SJSA1 (cell line): ENCODE results near the gene GPX1. TPM values are rescaled to one million over a fixed set of nuclear protein-coding genes. Genes with fewer than 3 reads are reported as not detected.
"Not testable (repeated sequence)": the region's sequence is repeated elsewhere in the genome, so short reads cannot be mapped to it uniquely, and the experiment has no call there.

Source experiments
- DNase-seq, 2 experiments: peaks; one replicate each; pipeline ENCODE4 v3.0.0-alpha.2; 2015 to 2020; ENCODE audit warnings: low spot score in 2 of 2, low read depth in 1 of 2
- H3K27ac ChIP-seq: fragments of 250-450 bp; sonication (Bioruptor Pico); 2 replicates; pipeline ENCODE4 v1.5.1; 2020; ENCODE audit warnings: mild to moderate bottlenecking, moderate library complexity
- H3K27me3 ChIP-seq: fragments of 250-450 bp; sonication (Bioruptor Pico); replicated peaks from 2 replicates; pipeline ENCODE4 v1.5.1; 2020; ENCODE audit warnings: mild to moderate bottlenecking, moderate library complexity
- H3K36me3 ChIP-seq: fragments of 250-450 bp; sonication (Bioruptor Pico); 2 replicates; pipeline ENCODE4 v1.5.1; 2020; ENCODE audit warnings: mild to moderate bottlenecking
- H3K4me1 ChIP-seq: fragments of 250-450 bp; sonication (Bioruptor Pico); replicated peaks from 2 replicates; pipeline ENCODE4 v1.6.1; 2021; ENCODE audit warnings: mild to moderate bottlenecking
- H3K4me3 ChIP-seq: fragments of 250-450 bp; sonication (Bioruptor Pico); 2 replicates; pipeline ENCODE4 v1.5.1; 2020; ENCODE audit warnings: mild to moderate bottlenecking
- H3K9me3 ChIP-seq: fragments of 250-450 bp; sonication (Bioruptor Pico); replicated peaks from 2 replicates; pipeline ENCODE4 v1.5.1; 2020; ENCODE audit warnings: mild to moderate bottlenecking
- total RNA-seq: library from RNA; depleted of rRNA; stranded (reverse); fragments of >200 nt; shearing (Covaris generic); gene quantifications from 2 replicates; pipeline ENCODE4 v1.2.3, GENCODE V29; 2014

Gene GPX1
- total RNA-seq, 1 experiment from 2014 or later, result 226 TPM

GRCh38 chr3:49349348-49350114 is 8.6 kb downstream of the GPX1 start:
- no peak for DNase-seq
- Histone ChIP-seq H3K4me3 (no peak overlapping the region), H3K4me1 (peaks cover 54% of the 10 kb centered on the region), H3K9me3 (no peaks in the 10 kb centered on the region), H3K27me3 (no peaks in the 10 kb centered on the region), H3K27ac (no peak overlapping the region), H3K36me3 (0 out of 2 replicates have a peak, but pooled peaks cover 2% of the 10 kb centered on the region)

GRCh38 chr3:49348361-49348760 is 9.8 kb downstream of the GPX1 start:
- H3K36me3 ChIP-seq, H3K27ac ChIP-seq, H3K4me3 ChIP-seq, H3K27me3 ChIP-seq, DNase-seq, H3K9me3 ChIP-seq: not testable (repeated sequence)
- peaks cover 60% of the 10 kb centered on the region for H3K4me1 ChIP-seq

- Histone ChIP-seq H3K27ac (peak overlapping the region; percentile 49), H3K9me3 (no peaks in the 10 kb centered on the region), H3K4me3 (no peak overlapping the region), H3K4me1 (peaks cover 49% of the 10 kb centered on the region), H3K27me3 (no peaks in the 10 kb centered on the region), H3K36me3 (no peaks in the 10 kb centered on the region)
- no peak for DNase-seq
These were observed 11.3 kb downstream of the GPX1 start for GRCh38 chr3:49346797-49347251.

- peaks cover 52% of the 10 kb centered on the region for H3K4me1 ChIP-seq
- no peak overlapping the region for H3K4me3 ChIP-seq
- H3K27ac ChIP-seq, result no peak overlapping the region
- H3K36me3 ChIP-seq, result 0 out of 2 replicates have a peak, but pooled peaks cover 3% of the 10 kb centered on the region
- no peaks in the 10 kb centered on the region for H3K27me3 ChIP-seq
- no peak for DNase-seq
- no peaks in the 10 kb centered on the region for H3K9me3 ChIP-seq
These were observed 15.0 kb downstream of the GPX1 start for GRCh38 chr3:49343163-49343562.

GRCh38 chr3:49341996-49342395 is 16.2 kb downstream of the GPX1 start:
- H3K36me3 ChIP-seq, result peaks cover 8% of the 10 kb centered on the region
- H3K4me3 ChIP-seq, result no peak overlapping the region
- H3K9me3 ChIP-seq, result no peaks in the 10 kb centered on the region
- no peak overlapping the region for H3K27ac ChIP-seq
- no peak for DNase-seq
- H3K27me3 ChIP-seq, result no peaks in the 10 kb centered on the region
- H3K4me1 ChIP-seq, result peaks cover 46% of the 10 kb centered on the region

GRCh38 chr3:49339941-49340800 is 18.0 kb downstream of the GPX1 start, which contains the start of gene USP4:
TSS of gene USP4 (minus strand) at chr3:49340053. CDS start at chr3:49340024, 29 bp downstream.
- peak; percentile 86 to 88 for DNase-seq
- no peaks in the 10 kb centered on the region for H3K9me3 ChIP-seq
- peak within 1 kb of the TSS; percentile 67 for H3K4me3 ChIP-seq
- H3K36me3 ChIP-seq, result peaks cover 23% of the 10 kb centered on the region
- H3K4me1 ChIP-seq, result peaks cover 31% of the 10 kb centered on the region
- no peaks in the 10 kb centered on the region for H3K27me3 ChIP-seq
- peak within 1 kb of the TSS; percentile 80 for H3K27ac ChIP-seq

- no peaks in the 10 kb centered on the region for H3K9me3 ChIP-seq
- no peak for DNase-seq
- no peaks in the 10 kb centered on the region for H3K27me3 ChIP-seq
- H3K36me3 ChIP-seq, result peaks cover 29% of the 10 kb centered on the region
- peak overlapping the region; percentile 80 for H3K27ac ChIP-seq
- peak overlapping the region; percentile 67 for H3K4me3 ChIP-seq
- peaks cover 25% of the 10 kb centered on the region for H3K4me1 ChIP-seq
These were observed 18.6 kb downstream of the GPX1 start for GRCh38 chr3:49339581-49339940.

- H3K27ac ChIP-seq, result no peak overlapping the region
These were observed 24.1 kb downstream of the GPX1 start for GRCh38 chr3:49333916-49334633.

GRCh38 chr3:49333091-49333490 is 25.1 kb downstream of the GPX1 start:
- H3K9me3 ChIP-seq, result no peaks in the 10 kb centered on the region

More at GRCh38 chr3:49333916-49334633, 24.1 kb downstream of the GPX1 start:
- peaks cover 75% of the 10 kb centered on the region for H3K36me3 ChIP-seq
- no peaks in the 10 kb centered on the region for H3K27me3 ChIP-seq
- peaks cover 4% of the 10 kb centered on the region for H3K4me1 ChIP-seq
- H3K9me3 ChIP-seq, result no peaks in the 10 kb centered on the region
- H3K4me3 ChIP-seq, result no peak overlapping the region
- DNase-seq, result no peak

GRCh38 chr3:49329186-49329585 is 29.0 kb downstream of the GPX1 start:
- Histone ChIP-seq H3K36me3 (peaks cover 80% of the 10 kb centered on the region), H3K27me3 (no peaks in the 10 kb centered on the region), H3K4me1 (no peaks in the 10 kb centered on the region), H3K4me3 (no peak overlapping the region), H3K9me3 (no peaks in the 10 kb centered on the region), H3K27ac (no peak overlapping the region)
- no peak for DNase-seq

More at GRCh38 chr3:49333091-49333490, 25.1 kb downstream of the GPX1 start:
- peaks cover 78% of the 10 kb centered on the region for H3K36me3 ChIP-seq
- H3K27ac ChIP-seq, result no peak overlapping the region
- no peaks in the 10 kb centered on the region for H3K27me3 ChIP-seq
- no peaks in the 10 kb centered on the region for H3K4me1 ChIP-seq
- no peak overlapping the region for H3K4me3 ChIP-seq
- DNase-seq, result no peak

- H3K27ac ChIP-seq, H3K4me3 ChIP-seq, H3K4me1 ChIP-seq, H3K27me3 ChIP-seq, DNase-seq, H3K9me3 ChIP-seq: not testable (repeated sequence)
- peaks cover 81% of the 10 kb centered on the region for H3K36me3 ChIP-seq
These were observed 29.8 kb downstream of the GPX1 start for GRCh38 chr3:49328350-49328749.

- Histone ChIP-seq H3K4me3 (no peak overlapping the region), H3K27me3 (no peaks in the 10 kb centered on the region), H3K36me3 (peaks cover 77% of the 10 kb centered on the region), H3K27ac (no peak overlapping the region), H3K4me1 (no peaks in the 10 kb centered on the region), H3K9me3 (no peaks in the 10 kb centered on the region)
- DNase-seq, result no peak
These were observed 30.7 kb downstream of the GPX1 start for GRCh38 chr3:49327485-49327884.

- H3K27ac ChIP-seq, result no peak overlapping the region
- H3K4me1 ChIP-seq, result no peaks in the 10 kb centered on the region
- no peaks in the 10 kb centered on the region for H3K9me3 ChIP-seq
- DNase-seq, result no peak
- no peak overlapping the region for H3K4me3 ChIP-seq
- no peaks in the 10 kb centered on the region for H3K27me3 ChIP-seq
- H3K36me3 ChIP-seq, result peaks cover 74% of the 10 kb centered on the region
These were observed 33.4 kb downstream of the GPX1 start for GRCh38 chr3:49324768-49325167.
